AG04449 (cell line): ENCODE data around the gene SDK2.

Experiments used
- CTCF ChIA-PET: fragments of 350-600 bp; formaldehyde crosslinking; extraction: SDS; loops from one replicate; lab custom pipeline; 2021; ENCODE audit warnings: antibody characterized with exemption; lab: Yijun Ruan, JAX
- POLR2A ChIA-PET: fragments of 400-600, 350-600 bp; formaldehyde crosslinking; extraction: SDS; loops from one replicate; lab custom pipeline; 2020; ENCODE audit warnings: antibody characterized with exemption, inconsistent platforms; lab: Yijun Ruan, JAX
- DNase-seq: peaks from one replicate; pipeline ENCODE4 v3.0.0-alpha.2; 2010; ENCODE audit warnings: low read depth, low spot score
- H3K4me3 ChIP-seq: 2 replicates; pipeline ENCODE4 v1.5.1; 2011; ENCODE audit warnings: low read depth, mild to moderate bottlenecking, control low read depth, low read length
- CTCF ChIP-seq: IDR thresholded peaks from one replicate; pipeline ENCODE4 v1.5.1; 2011; ENCODE audit warnings: mild to moderate bottlenecking, moderate library complexity, low read length, control low read depth, inconsistent platforms; ENCODE audit not compliant: insufficient read depth; ENCODE audit errors: missing control alignments

Gene SDK2

GRCh38 chr17:73604476-73604875 is 39.8 kb downstream of the SDK2 start:
- ChIA-PET POLR2A (no interaction called here), CTCF (no interaction called here)
- H3K4me3 ChIP-seq: no peak overlapping the region
- no peak for DNase-seq
- no peak for TF ChIP-seq CTCF

GRCh38 chr17:73603971-73604370 is 40.3 kb downstream of the SDK2 start:
- CTCF ChIA-PET: no interaction called here
- no peak for DNase-seq
- TF ChIP-seq CTCF: no peak
- POLR2A ChIA-PET: no interaction called here
- H3K4me3 ChIP-seq: no peak overlapping the region

- DNase-seq: no peak
- no peak overlapping the region for H3K4me3 ChIP-seq
- POLR2A ChIA-PET: no interaction called here
- no peak for TF ChIP-seq CTCF
- CTCF ChIA-PET: no interaction called here
Observed at GRCh38 chr17:73600103-73600871, 44.0 kb downstream of the SDK2 start.

- DNase-seq: no peak
- TF ChIP-seq CTCF: no peak
- ChIA-PET CTCF (no interaction called here), POLR2A (no interaction called here)
- no peak overlapping the region for H3K4me3 ChIP-seq
Observed at GRCh38 chr17:73599599-73599998, 44.6 kb downstream of the SDK2 start.

- no peak for TF ChIP-seq CTCF
- CTCF ChIA-PET: no interaction called here
- no peak overlapping the region for H3K4me3 ChIP-seq
- DNase-seq: no peak
- POLR2A ChIA-PET: no interaction called here
Observed at GRCh38 chr17:73598212-73598611, 46.0 kb downstream of the SDK2 start.

GRCh38 chr17:73595931-73596330 is 48.3 kb downstream of the SDK2 start:
- no peak for DNase-seq
- TF ChIP-seq CTCF: no peak
- no peak overlapping the region for H3K4me3 ChIP-seq
- ChIA-PET POLR2A (no interaction called here), CTCF (no interaction called here)
